Measurements from ENCODE around the gene HIBADH. TPM values are rescaled to one million over a fixed set of nuclear protein-coding genes. Genes with fewer than 3 reads are reported as not detected.

The HIBADH gene
- total and polyA plus RNA-seq, 9 of the 15 experiments (the other 6 are each of a cell fraction or from before 2014, with no cell fraction given): 10.7 to 67.8 (median 36.9) TPM

- TF ChIP-seq CREB1 (IDR thresholded peaks at IDR 0.05) (peak; percentile 90), CREB1 (CRISPR knock-in tag; IDR thresholded peaks at IDR 0.05) (peak; percentile 91), REST (IDR thresholded peaks at IDR 0.05; ENCODE audit: borderline replicate concordance) (peak; percentile 61), REST (CRISPR knock-in tag; IDR thresholded peaks at IDR 0.05; ENCODE audit: low read depth) (peak; percentile 32; the same call in 1 of the 2 replicates), AFF1 (IDR thresholded peaks at IDR 0.05; ENCODE audit: low read depth in 1 of 2, partially characterized antibody in 2 of 2) (peak in 1 of 2 experiments; percentile 5), CBX1 (IDR thresholded peaks at IDR 0.05; ENCODE audit: low read depth) (peak; percentile 61), SMAD4 (CRISPR knock-in tag; conservative IDR thresholded peaks at IDR 0.05) (peak; percentile 97), EP300 (IDR thresholded peaks at IDR 0.05; ENCODE audit: low read length) (peak; percentile 40; the same call in 1 of the 2 replicates), TRIM25 (IDR thresholded peaks at IDR 0.05; ENCODE audit: borderline replicate concordance) (no peak), SOX6 (IDR thresholded peaks at IDR 0.05) (peak; percentile 73), ARID3B (CRISPR knock-in tag; IDR thresholded peaks at IDR 0.05; ENCODE audit: borderline replicate concordance) (no peak), SMARCC2 (IDR thresholded peaks at IDR 0.05; ENCODE audit: low read depth) (no peak)
These were observed at the start of gene HIBADH (continued) for GRCh38 chr7:27662490-27663205.
